ENCODE results near the gene BBS1.
"Not testable (repeated sequence)": the region's sequence is repeated elsewhere in the genome, so short reads cannot be mapped to it uniquely, and the experiment has no call there.

BBS1 gene

DNA sequence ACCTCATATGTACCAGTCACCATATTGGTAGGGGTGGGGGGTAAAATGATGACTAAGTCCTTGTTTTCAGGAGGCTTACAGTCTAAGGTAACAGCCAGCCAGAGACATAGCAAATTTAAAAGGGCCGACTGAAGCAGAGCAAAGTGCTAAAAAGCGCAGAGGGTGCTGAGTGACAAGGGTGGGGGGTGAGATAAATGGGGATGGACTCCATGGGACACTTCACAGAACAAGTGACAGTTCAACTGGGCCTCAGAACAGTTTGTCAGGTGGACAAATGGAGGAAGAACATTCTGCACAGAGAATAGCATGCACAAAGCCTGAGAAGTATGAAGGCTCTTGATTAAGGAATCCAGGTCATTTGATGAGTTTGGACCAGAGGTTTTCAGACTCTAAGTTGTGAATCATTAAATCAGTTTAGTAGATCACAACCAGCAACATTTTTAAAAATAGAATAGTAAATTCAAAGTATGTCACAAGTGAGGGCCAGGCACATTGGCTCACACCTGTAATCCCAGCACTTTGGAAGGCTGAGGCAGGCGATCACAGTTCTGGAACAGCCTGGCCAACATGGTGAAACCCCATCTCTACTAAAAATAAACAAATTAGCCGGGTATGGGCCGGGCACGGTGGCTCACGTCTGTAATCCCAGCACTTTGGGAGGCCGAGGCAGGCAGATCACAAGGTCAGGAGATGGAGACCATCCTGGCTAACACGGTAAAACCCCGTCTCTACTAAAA, 14.0 kb downstream of the BBS1 start:
- DNase-seq (ENCODE audit: low spot score): no peak

GRCh38 chr11:66529069-66529468, 18.6 kb downstream of the BBS1 start:
- DNase-seq (ENCODE audit: low spot score): no peak

DNA sequence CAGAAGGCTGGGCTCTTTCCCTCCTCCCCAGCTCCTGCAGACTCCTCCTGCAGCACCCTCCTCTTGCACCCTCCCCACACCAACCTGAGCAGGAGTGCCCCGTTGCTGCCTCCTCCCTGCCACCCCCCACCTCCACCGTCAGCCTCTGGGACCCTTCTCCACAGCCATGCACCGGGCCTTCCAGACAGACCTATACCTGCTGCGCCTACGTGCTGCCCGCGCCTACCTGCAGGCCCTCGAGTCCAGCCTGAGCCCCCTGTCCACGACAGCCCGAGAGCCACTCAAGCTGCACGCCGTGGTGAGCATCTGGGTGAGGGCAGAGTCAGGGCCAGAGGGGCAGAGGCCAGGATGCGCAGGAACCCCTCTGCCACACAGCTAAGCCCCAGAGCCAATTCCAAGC, 19.2 kb downstream of the BBS1 start:
- no peak for DNase-seq (ENCODE audit: low spot score)

DNA sequence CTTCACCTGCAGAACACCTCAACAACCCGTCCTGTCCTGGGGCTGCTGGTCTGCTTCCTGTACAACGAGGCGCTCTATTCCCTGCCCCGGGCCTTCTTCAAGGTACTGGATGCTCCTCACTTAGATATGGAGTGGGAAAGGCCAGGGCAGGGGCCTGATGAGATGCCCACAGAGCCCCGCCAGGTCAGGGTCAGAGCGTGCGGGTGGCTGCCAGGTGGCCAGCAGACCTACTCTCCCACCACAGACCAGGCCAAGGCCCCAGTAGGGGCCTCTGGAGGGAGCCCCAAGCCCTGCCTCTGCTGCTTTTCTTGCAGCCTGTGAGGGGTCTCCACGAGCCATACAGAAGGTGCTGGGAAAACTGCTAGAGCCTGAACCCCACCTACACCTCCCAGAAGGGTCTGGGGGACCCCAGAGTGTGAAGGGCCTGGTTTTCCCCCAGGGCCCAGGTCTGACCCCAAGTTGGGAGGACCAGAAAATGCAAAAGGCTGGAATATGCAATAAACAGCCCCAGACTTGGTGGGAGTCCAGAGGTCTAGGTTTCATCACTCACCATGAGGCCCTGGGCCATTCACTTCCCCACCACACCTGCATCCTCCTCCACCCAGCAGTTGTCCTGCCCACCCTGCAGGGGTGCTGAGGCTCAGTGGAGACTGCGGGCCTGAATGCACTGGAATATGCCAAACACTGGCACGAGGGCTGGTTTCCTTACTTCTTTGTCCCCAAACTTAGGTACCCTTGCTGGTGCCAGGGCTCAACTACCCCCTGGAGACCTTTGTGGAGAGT, 20.7 kb downstream of the BBS1 start:
- no peak for DNase-seq (ENCODE audit: low spot score)

DNA sequence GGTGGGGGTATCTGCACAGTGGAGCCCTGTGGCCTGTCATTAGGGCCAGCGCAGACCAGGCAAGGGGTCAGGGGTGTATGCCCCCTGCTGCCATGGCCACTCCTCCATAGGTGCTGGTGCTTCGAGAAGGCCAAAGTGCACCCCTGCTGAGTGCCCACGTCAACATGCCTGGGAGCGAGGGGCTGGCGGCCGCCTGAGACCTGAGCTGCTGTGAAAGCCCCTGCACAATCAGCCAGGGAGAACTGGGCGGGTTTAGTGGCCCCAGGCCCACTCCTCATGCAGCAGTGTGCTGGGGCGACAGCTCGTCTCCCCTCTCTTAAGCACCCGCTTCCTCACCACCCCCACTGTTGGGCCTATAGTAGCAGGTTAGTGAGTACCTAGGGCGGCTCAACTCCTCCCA, 21.4 kb downstream of the BBS1 start:
- no peak for DNase-seq (ENCODE audit: low spot score)

- no peak for DNase-seq (ENCODE audit: low spot score)
These were observed 22.3 kb downstream of the BBS1 start for GRCh38 chr11:66532784-66533183.

GRCh38 chr11:66539170-66539869, 28.9 kb downstream of the BBS1 start:
- DNase-seq (ENCODE audit: low spot score): no peak

DNA sequence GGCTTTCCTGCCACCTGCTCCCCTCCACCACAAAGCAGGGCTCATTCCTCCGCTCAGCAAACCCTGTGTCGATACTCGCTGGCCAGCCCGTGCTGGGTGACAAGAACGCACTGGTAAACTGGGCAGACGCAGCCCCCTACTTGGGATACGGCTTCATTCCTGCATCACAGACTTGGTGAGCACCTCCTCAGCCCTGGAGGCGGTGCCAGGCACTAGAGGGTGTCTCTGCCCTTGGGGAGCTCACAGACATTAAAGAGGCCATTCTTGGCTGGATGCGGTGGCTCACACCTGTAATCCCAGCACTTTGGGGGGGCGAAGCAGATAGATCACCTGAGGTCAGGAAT, 29.4 kb downstream of the BBS1 start:
- no peak for DNase-seq (ENCODE audit: low spot score)

GRCh38 chr11:66540598-66540997, 30.2 kb downstream of the BBS1 start:
- DNase-seq (ENCODE audit: low spot score): not testable (repeated sequence)

GRCh38 chr11:66541892-66542291, 31.5 kb downstream of the BBS1 start:
- no peak for DNase-seq (ENCODE audit: low spot score)

DNA sequence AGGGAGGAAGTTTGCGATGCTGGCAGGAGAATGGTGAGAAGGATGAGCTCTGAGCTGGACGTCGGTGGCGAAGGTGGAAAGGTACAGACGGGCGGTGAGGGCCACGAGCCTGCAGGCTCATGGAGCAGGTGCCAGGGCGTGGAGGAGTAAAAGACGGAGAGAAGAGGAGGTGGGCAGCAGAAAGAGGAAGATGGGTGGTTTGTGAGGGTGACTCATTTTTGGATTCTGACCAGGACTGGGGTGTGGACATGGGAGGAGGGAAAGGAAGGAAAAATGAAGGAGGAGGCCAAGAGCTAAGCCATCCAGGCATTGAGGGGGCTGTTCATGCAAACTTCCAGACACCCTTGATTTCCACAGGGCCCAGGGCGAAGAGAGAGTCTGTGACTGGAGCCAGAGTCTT, 31.9 kb downstream of the BBS1 start:
- DNase-seq (ENCODE audit: low spot score): no peak

- peak; percentile 63 for DNase-seq (ENCODE audit: low spot score)
These were observed 33.0 kb downstream of the BBS1 start for GRCh38 chr11:66543263-66544107.

DNA sequence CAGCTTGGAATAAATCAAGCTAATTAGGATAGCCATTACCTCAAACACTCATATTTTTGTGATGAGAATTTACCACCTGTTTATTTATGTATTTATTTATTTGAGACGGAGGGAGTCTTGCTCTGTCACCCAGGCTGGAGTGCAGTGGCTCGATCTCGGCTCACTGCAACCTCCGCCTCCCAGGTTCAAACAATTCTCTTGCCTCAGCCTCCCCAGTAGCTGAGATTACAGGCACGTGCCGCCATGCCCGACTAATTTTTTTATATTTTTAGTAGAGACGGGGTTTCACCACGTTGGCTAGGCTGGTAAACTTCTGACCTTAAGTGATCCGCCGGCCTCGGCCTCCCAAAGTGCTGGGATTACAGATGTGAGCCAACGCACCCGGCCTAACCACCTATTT, 34.5 kb downstream of the BBS1 start:
- DNase-seq (ENCODE audit: low spot score): not testable (repeated sequence)

DNA sequence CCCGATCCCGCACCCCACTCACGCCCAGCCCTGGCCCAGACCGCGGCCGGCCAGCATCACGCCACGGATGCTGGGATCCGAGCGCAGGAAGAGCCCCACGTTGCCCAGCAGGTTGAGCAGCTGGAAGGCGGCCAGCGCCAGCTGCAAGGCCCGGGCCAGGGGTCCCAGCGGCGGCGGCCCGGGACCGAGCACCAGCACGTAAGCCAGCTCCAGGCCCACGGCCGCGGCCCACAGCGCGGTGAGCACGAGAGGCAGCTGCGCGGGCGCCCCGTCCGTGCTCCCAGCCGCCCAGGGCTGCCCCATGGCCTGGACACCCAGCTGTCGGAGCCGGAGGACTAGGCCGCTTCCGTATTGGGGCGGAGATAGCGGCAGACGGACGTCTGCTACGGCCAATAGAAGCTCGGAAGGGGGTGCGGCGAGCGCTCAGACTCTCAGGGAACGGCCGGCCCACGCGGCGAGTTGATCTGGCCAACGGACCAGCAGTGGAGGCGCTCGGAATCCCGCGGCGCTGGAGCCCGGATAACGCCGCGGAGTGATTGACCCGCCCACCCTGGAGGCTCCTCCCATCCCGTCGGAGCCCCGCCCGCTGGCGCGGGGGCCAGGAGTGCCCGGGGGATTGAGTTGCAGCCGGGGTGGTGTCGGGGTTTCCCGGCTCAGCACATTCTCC, 35.4 kb downstream of the BBS1 start, which contains the start of gene ZDHHC24:
Gene ZDHHC24, minus strand, starts transcription at position 348 of the 667 bp plus-strand sequence. Its CDS starts 45 bp downstream, at position 303.
- peak; percentile 90 for DNase-seq (ENCODE audit: low spot score)

GRCh38 chr11:66546368-66546965, 36.0 kb downstream of the BBS1 start, which contains the start of gene ACTN3:
Gene ACTN3, plus strand, starts transcription at chr11:66546903. Its CDS starts 35 bp downstream, at chr11:66546938.
- peak; percentile 5 for DNase-seq (ENCODE audit: low spot score)

GRCh38 chr11:66546966-66547661, 36.7 kb downstream of the BBS1 start:
- DNase-seq (ENCODE audit: low spot score): no peak

GRCh38 chr11:66547662-66548009, 37.2 kb downstream of the BBS1 start:
- no peak for DNase-seq (ENCODE audit: low spot score)

- DNase-seq (ENCODE audit: low spot score): no peak
These were observed 37.6 kb downstream of the BBS1 start for GRCh38 chr11:66548041-66548440.

DNA sequence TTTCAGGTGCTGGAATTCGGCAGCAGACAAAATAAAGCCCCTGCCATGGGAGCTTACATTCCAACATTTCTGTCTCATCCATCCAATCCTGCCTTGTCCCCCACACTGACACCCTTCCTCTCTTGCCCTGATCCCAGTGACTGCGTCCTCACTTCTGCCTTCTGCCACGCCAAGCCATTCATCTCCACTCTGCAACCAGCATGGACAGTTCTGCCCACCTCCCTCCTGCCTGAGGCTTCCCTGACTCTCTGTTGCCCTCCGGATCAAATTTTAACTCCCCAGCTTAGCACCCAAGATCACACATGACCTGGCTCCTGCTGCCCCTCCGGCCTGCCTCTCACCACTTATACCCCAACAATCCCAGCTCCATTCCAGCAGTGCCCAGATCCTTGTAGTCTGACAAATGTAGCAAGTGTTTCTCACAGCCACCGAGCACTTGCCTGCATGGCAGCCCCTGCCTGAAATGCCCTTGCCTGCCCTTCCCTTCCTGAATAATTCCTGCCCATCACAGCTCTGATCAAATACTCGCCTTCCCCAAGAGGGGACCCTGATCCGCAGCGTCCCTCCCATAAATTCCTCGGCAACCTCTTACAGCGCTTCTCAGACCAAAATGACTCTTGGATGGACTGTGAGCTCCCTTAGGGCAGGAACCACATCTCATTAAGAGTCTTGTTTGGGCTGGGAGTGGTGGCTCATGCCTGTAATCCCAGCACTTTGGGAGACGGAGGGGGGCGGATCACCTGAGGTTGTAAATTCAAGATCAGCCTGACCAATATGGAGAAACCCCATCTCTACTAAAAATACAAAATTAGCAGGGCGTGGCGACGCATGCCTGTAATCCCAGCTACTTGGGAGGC, 38.6 kb downstream of the BBS1 start:
- no peak for DNase-seq (ENCODE audit: low spot score)
